ENCODE measurements around the gene AKAP8L. TPM values are rescaled to one million over a fixed set of nuclear protein-coding genes. Genes with fewer than 3 reads are reported as not detected.

AKAP8L gene
- total and polyA plus RNA-seq, 4 donors = 16.4 to 67.1 (median 42.9) TPM

DNA sequence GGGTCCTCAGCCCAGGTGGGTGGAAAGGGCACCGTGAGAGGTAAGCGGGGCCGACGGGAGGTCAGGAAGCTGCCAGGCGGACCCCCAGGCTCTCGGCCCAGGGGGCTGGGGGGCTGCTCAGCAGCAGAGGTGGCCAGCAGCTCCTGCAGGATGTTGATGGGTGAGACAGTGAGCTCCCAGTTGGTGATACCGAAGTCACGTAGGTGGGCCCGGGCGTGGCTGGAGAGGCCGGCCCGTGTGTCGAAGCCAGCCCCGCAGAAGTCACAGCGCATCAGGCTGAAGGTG is 18.0 kb upstream of the AKAP8L start:
- TF ChIP-seq RAD21 (IDR thresholded peaks at IDR 0.05) = no peak
- TF ChIP-seq YY1 (IDR thresholded peaks at IDR 0.05) = no peak
- TF ChIP-seq, protein P1, sequence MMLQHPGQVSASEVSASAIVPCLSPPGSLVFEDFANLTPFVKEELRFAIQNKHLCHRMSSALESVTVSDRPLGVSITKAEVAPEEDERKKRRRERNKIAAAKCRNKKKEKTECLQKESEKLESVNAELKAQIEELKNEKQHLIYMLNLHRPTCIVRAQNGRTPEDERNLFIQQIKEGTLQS (IDR thresholded peaks at IDR 0.05) = no peak
- TF ChIP-seq GABPA (IDR thresholded peaks at IDR 0.05 in 1 of 2, conservative IDR thresholded peaks at IDR 0.05 in 1 of 2) = no peak
- no peak for TF ChIP-seq HNF4G (IDR thresholded peaks at IDR 0.05)
- TF ChIP-seq, protein P2, sequence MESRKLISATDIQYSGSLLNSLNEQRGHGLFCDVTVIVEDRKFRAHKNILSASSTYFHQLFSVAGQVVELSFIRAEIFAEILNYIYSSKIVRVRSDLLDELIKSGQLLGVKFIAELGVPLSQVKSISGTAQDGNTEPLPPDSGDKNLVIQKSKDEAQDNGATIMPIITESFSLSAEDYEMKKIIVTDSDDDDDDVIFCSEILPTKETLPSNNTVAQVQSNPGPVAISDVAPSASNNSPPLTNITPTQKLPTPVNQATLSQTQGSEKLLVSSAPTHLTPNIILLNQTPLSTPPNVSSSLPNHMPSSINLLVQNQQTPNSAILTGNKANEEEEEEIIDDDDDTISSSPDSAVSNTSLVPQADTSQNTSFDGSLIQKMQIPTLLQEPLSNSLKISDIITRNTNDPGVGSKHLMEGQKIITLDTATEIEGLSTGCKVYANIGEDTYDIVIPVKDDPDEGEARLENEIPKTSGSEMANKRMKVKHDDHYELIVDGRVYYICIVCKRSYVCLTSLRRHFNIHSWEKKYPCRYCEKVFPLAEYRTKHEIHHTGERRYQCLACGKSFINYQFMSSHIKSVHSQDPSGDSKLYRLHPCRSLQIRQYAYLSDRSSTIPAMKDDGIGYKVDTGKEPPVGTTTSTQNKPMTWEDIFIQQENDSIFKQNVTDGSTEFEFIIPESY (IDR thresholded peaks at IDR 0.05) = no peak
- no peak for TF ChIP-seq HNF4A (conservative IDR thresholded peaks at IDR 0.05)
- TF ChIP-seq JUND (IDR thresholded peaks at IDR 0.05) = no peak
- Histone ChIP-seq H3K9me3 (ENCODE audit: control insufficient read depth in 4 of 4, low read length in 3 of 4) (no peaks in the 10 kb centered on the region), H3K4me3 (ENCODE audit: low read depth in 1 of 3, low read length in 3 of 3) (no peak overlapping the region), H3K27me3 (ENCODE audit: control insufficient read depth in 4 of 4, insufficient read depth in 4 of 4, low read length in 3 of 4) (no peaks in the 10 kb centered on the region), H3K36me3 (ENCODE audit: control insufficient read depth in 4 of 4, insufficient read depth in 3 of 4, low read depth in 1 of 4, low read length in 3 of 4) (no peaks in the 10 kb centered on the region), H3K9ac (ENCODE audit: low read depth in 1 of 2, low read length in 2 of 2) (no peak overlapping the region), H3K4me1 (ENCODE audit: control insufficient read depth in 4 of 4, insufficient read depth in 4 of 4, low read length in 3 of 4) (peaks cover 12 to 27% (median 20%) of the 10 kb centered on the region in 4 donors), H3K27ac (ENCODE audit: low read depth in 1 of 2, low read length in 2 of 2) (no peak overlapping the region)
- WGBS = 93% methylated on average over 15 of the region's 15 CpGs
- no peak for DNase-seq (ENCODE audit: low spot score)

DNA sequence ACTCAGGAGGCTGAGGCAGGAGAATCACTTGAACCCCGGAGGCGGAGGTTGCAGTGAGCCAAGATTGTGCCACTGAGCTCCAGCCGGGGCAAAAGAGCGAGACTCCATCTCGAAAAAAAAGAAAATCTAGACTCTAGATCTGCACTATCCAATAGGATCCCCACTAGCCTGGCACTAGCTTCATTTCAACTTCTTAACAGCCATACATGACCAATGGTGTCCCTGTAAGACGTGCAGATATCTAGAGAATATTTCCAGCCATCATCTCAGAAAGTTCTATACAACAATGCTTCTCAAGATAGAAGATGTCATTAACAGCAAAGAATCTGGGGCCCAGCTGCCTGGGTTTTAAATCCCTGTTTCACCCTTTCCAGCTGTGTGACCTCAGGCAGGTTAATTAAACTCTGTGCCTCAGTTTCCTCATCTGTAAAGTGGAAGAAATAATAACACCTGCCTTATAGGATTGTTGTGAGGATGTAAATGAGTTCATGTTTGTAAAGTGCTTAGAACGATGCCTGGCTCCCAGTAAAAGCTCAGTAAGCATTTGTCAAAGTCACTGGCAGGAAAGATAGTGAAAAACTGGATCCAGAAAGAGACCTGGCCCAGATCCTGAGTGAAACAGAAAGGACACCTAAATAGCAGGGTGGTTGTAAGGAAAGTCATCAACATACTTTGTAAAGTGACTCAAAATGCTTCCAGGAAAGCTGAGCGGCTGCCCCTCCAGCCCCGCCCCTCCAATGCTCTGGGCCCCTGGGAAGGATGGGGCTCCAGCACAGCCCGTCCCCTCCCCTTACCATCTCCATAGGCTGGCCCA is 17.4 kb upstream of the AKAP8L start:
- H3K4me3 ChIP-seq (ENCODE audit: low read depth in 1 of 3, low read length in 3 of 3) = no peak overlapping the region
- no peaks in the 10 kb centered on the region for H3K36me3 ChIP-seq (ENCODE audit: control insufficient read depth in 4 of 4, insufficient read depth in 3 of 4, low read depth in 1 of 4, low read length in 3 of 4)
- WGBS = 87% methylated on average over 10 of the region's 10 CpGs
- TF ChIP-seq HNF4A (conservative IDR thresholded peaks at IDR 0.05) (no peak), YY1 (IDR thresholded peaks at IDR 0.05) (no peak), NR2F2 (IDR thresholded peaks at IDR 0.05) (no peak), RXRA (IDR thresholded peaks at IDR 0.05) (no peak), RAD21 (IDR thresholded peaks at IDR 0.05) (no peak), EGR1 (IDR thresholded peaks at IDR 0.05; ENCODE audit: low read depth in 2 of 2) (no peak), GABPA (IDR thresholded peaks at IDR 0.05 in 1 of 2, conservative IDR thresholded peaks at IDR 0.05 in 1 of 2) (no peak), HNF4G (IDR thresholded peaks at IDR 0.05) (no peak), SP1 (IDR thresholded peaks at IDR 0.05) (no peak), FOXA2 (IDR thresholded peaks at IDR 0.05) (no peak), TAF1 (conservative IDR thresholded peaks at IDR 0.05) (no peak), JUND (IDR thresholded peaks at IDR 0.05) (no peak), FOXA1 (IDR thresholded peaks at IDR 0.05) (no peak)
- TF ChIP-seq, protein P3, sequence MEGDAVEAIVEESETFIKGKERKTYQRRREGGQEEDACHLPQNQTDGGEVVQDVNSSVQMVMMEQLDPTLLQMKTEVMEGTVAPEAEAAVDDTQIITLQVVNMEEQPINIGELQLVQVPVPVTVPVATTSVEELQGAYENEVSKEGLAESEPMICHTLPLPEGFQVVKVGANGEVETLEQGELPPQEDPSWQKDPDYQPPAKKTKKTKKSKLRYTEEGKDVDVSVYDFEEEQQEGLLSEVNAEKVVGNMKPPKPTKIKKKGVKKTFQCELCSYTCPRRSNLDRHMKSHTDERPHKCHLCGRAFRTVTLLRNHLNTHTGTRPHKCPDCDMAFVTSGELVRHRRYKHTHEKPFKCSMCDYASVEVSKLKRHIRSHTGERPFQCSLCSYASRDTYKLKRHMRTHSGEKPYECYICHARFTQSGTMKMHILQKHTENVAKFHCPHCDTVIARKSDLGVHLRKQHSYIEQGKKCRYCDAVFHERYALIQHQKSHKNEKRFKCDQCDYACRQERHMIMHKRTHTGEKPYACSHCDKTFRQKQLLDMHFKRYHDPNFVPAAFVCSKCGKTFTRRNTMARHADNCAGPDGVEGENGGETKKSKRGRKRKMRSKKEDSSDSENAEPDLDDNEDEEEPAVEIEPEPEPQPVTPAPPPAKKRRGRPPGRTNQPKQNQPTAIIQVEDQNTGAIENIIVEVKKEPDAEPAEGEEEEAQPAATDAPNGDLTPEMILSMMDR (IDR thresholded peaks at IDR 0.05; ENCODE audit: low read depth, low read length, missing input control) = no peak
- TF ChIP-seq, protein P2 (IDR thresholded peaks at IDR 0.05) = no peak
- TF ChIP-seq, protein P1 (IDR thresholded peaks at IDR 0.05) = no peak
- TF ChIP-seq, protein P4, sequence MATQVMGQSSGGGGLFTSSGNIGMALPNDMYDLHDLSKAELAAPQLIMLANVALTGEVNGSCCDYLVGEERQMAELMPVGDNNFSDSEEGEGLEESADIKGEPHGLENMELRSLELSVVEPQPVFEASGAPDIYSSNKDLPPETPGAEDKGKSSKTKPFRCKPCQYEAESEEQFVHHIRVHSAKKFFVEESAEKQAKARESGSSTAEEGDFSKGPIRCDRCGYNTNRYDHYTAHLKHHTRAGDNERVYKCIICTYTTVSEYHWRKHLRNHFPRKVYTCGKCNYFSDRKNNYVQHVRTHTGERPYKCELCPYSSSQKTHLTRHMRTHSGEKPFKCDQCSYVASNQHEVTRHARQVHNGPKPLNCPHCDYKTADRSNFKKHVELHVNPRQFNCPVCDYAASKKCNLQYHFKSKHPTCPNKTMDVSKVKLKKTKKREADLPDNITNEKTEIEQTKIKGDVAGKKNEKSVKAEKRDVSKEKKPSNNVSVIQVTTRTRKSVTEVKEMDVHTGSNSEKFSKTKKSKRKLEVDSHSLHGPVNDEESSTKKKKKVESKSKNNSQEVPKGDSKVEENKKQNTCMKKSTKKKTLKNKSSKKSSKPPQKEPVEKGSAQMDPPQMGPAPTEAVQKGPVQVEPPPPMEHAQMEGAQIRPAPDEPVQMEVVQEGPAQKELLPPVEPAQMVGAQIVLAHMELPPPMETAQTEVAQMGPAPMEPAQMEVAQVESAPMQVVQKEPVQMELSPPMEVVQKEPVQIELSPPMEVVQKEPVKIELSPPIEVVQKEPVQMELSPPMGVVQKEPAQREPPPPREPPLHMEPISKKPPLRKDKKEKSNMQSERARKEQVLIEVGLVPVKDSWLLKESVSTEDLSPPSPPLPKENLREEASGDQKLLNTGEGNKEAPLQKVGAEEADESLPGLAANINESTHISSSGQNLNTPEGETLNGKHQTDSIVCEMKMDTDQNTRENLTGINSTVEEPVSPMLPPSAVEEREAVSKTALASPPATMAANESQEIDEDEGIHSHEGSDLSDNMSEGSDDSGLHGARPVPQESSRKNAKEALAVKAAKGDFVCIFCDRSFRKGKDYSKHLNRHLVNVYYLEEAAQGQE (IDR thresholded peaks at IDR 0.05) = no peak
- TF ChIP-seq, protein P5, sequence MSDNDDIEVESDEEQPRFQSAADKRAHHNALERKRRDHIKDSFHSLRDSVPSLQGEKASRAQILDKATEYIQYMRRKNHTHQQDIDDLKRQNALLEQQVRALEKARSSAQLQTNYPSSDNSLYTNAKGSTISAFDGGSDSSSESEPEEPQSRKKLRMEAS (IDR thresholded peaks at IDR 0.05) = no peak
- DNase-seq (ENCODE audit: low spot score) = no peak
- H3K4me1 ChIP-seq (ENCODE audit: control insufficient read depth in 4 of 4, insufficient read depth in 4 of 4, low read length in 3 of 4) = peaks cover 14 to 32% (median 25%) of the 10 kb centered on the region in 4 donors
- no peak overlapping the region for H3K9ac ChIP-seq (ENCODE audit: low read depth in 1 of 2, low read length in 2 of 2)
- H3K27me3 ChIP-seq (ENCODE audit: control insufficient read depth in 4 of 4, insufficient read depth in 4 of 4, low read length in 3 of 4) = no peaks in the 10 kb centered on the region
- H3K9me3 ChIP-seq (ENCODE audit: control insufficient read depth in 4 of 4, low read length in 3 of 4) = no peaks in the 10 kb centered on the region
- no peak overlapping the region for H3K27ac ChIP-seq (ENCODE audit: low read depth in 1 of 2, low read length in 2 of 2)
